GM18517 (cell line): ENCODE measurements around the gene CDK10.
"Not testable (repeated sequence)": the region's sequence is repeated elsewhere in the genome, so short reads cannot be mapped to it uniquely, and the experiment has no call there.

Experiments used
- ATAC-seq: cut with Tn5 transposase; IDR thresholded peaks from one replicate; pipeline ENCODE4 v1.9.1; 2021; ENCODE audit warnings: mild to moderate bottlenecking, moderate library complexity; ENCODE audit not compliant: unreplicated experiment

Gene CDK10, protein sequence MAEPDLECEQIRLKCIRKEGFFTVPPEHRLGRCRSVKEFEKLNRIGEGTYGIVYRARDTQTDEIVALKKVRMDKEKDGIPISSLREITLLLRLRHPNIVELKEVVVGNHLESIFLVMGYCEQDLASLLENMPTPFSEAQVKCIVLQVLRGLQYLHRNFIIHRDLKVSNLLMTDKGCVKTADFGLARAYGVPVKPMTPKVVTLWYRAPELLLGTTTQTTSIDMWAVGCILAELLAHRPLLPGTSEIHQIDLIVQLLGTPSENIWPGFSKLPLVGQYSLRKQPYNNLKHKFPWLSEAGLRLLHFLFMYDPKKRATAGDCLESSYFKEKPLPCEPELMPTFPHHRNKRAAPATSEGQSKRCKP

DNA sequence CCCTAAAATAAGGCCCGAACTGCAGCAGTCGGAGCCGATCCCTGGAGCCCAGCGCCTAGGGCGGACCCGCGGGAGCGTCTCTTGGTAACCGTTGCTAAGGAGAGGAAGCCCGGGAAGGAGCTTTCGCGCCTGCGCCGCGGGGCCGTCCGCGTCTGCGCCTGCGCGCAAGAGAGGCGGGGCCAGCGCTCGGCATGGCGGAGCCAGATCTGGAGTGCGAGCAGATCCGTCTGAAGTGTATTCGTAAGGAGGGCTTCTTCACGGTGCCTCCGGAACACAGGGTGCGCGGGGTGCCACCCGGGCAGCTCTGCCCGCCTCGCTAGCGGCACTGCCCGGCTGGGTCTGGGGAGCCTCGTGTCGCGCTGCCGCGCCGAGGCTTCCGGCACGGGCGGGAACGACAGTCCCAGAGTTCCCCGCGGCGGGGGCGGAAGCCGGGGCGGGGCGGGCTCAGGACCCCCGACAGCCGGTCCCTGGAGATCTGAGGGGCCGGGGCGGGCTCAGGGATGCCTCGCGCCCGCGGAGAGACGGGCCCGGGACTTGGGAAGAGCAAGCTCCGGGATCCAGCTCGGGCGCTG lies at the start of gene CDK10:
TSS of gene CDK10 (plus strand) at position 170 of the 572 bp plus-strand sequence. CDS start at position 192, 22 bp downstream.
- ATAC-seq = peak; percentile 76

DNA sequence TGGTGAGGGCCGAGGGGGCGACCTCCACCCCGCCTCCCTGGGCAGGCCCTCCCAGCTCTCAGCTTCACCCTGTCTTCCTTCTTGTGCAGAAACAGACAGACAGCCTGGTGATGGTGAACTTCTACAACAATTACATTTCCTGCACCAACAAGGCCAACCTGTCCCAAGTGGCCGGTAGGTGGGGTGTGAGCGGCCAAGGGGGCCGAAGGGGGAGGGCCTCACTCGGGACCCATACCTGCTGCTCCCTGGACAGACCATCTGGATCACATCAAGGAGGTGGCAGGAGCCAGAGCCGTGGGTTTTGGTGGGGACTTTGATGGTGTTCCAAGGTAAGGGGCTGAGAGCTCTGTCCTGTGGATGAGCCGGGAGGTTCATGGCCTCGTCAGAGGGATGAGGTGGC lies 49.1 kb upstream of the CDK10 start:
- no peak for ATAC-seq

DNA sequence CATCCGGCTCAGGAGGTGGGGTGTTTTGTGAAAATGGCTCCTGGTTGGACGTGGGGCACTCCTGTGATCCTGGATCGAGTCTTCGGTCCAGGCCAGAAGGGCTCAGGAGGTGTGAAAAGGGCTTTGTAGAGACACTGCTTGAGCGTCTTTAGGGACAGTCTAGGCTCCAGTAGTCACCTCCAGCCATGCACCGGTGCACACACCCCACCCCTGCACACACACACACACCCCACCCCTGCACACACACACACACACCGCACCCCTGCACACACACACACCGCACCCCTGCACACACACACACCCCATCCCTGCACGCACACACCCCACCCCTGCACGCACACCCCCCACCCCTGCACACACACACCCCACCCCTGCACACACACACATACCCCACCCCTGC lies 48.0 kb upstream of the CDK10 start:
- ATAC-seq = no peak

DNA sequence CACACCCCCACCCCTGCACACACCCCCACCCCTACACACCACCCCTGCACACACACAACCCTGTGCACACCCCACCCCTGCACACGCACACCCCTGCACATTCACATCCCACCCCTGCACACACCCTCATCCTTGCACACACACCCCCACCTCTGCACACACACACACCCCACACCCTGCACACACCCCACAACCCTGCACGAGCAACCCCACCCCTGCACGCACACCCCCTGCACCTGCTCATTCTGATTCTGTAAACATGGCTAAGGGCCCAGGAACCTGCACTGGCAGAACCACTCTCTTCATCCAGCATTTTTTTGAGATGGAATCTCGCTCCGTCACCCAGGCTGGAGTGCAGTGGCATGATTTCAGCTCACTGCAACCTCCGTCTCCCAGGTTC lies 47.1 kb upstream of the CDK10 start:
- ATAC-seq = no peak

DNA sequence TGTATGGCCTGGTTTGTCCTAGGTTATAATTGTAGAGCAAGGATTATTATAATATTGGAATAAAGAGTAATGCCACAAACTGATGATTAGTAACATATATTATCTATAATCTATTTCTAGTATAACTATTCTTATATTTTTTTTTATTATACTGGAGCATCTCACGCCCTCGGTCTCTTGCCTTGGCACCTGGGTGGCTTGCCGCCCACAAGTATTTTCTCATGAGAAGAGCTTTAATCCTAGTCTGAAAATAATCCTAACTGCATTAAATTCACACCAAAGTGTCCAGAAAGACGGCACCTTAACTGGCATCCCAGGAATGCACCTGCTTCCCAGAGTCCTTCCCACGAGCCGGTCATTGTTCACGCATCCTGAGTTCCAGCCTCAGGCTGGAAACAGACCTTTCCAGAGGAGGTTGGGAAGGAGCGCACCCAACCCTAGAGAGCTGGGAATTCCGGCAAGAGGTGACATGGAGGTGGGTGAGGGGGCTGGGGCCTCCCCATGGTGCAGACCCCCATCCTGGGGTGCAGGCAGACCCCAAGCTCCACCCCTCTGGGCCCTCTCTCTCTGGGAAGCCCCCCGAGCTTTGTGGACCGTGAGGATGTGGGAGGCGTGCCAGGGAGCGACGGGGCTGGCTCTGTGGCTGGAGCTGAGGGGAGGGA lies 44.9 kb upstream of the CDK10 start:
- no peak for ATAC-seq

DNA sequence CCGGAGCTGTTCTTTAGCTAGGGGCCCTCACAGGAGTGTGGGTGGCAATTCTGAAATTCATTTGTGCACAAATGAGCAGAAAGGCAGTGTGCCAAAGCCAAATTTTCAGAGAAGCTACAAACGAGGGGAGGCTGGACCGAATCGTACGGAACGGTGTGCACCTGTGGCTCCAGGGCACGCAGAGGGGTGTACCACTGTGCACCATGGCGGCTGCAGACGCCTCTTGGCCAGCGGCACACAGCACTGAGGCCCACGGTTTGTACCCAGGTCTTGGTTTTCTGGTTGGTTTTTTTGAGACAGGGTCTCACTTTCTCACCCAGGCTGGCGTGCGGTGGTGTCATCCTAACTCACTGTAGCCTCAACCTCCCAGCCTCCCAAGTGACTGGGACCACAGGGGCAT lies 43.9 kb upstream of the CDK10 start:
- no peak for ATAC-seq

DNA sequence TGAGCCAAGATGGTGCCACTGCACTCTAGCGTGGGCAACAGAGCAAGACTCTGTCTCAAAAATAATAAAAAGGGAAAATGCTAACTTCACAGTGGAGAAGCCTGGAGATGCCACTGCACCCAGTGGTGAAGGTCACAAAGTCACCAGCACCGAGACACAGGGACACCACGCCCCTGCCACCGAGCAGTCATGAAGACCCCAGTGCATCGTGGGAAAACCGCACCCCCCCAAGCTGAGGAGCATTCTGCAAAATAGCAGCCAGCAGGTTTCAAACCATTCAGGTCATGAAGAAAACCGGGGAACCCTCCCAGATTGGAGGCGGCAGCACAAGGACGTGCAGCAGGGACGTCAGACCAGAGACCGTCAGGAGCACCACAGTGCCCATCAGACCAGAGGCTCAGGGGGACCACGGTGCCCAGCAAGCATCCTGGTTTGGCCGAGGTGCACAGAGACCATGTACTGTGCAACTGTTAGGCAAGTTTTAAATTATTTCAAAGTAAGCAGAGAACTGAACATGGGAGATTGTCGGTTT lies 42.7 kb upstream of the CDK10 start:
- no peak for ATAC-seq

DNA sequence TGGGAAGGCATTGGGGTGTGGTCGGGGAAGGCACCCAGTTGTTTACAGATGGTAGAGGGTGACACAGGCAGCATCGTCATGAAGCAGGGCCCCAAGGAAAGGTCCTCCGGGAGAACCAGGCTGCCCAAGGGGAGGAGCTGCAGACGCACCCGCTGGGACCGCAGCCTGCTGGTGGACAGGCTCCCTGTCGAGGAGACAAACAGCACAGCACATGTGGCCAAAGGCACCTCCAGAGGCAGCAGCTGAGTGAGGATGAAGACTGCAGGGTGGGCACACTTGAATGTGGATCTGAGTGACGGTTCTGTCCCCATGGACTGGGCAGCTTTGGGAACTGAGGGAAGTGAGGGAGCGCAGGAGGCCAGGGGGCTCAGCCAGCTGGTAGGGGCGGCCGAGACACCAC lies 41.4 kb upstream of the CDK10 start:
- no peak for ATAC-seq

DNA sequence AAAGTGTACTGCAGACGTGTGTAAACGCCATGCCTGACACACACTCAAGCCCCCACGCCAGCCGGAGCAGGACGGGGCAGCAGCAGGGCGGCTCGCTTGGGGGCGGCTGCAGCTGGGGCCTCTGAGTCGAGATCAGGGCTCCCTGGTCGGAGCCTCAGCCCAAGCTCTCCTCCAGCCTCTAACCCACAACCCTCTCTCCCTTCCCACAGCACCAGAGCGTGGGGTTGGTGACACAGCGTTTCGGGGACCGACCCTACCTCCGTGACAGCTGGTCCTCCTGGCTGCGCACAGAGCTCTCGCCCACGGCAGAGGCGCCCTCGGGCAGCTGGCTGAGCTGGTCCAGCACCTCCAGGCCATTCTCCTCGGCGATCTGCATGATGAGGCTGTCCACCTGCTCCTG lies 40.2 kb upstream of the CDK10 start:
- no peak for ATAC-seq

DNA sequence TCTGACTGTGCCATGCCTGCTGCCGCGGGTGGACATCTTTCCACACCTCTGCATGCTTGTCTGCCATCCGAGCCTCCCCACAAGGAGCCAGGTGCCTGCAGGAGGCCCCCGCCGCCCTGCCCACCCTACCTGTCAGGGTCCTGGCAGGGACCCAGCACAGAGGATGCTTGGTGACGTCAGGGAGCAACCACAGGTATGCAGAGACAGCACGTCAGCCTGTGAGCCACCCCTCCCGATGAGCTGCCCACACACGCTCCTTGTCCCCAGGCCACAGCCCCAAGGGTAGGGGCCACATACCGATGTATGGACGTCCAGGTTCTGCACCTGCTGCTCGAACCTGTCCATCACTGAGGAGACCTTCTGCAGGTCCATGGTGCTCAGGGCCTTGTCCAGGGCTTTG lies 39.6 kb upstream of the CDK10 start:
- no peak for ATAC-seq

DNA sequence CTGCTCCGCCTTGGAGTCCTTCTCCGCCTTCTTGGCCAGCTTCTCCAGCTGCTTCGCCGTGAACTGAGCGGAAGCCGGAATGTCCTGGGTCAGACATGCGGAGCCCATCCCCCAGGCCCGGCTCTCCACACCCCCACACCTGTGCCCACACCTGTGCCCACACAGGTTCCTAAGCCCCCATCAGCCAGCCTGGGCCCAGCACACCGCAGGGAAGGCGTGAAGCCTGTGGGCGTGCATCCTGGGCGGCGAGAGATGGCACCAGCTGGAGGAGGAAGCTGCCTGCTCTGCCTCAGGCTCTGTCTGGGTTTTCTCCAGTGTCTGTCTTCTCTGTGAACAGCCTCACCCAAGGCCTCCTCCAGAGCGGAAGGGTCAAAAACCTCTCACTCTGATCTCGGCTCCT lies 34.9 kb upstream of the CDK10 start:
- ATAC-seq = no peak

DNA sequence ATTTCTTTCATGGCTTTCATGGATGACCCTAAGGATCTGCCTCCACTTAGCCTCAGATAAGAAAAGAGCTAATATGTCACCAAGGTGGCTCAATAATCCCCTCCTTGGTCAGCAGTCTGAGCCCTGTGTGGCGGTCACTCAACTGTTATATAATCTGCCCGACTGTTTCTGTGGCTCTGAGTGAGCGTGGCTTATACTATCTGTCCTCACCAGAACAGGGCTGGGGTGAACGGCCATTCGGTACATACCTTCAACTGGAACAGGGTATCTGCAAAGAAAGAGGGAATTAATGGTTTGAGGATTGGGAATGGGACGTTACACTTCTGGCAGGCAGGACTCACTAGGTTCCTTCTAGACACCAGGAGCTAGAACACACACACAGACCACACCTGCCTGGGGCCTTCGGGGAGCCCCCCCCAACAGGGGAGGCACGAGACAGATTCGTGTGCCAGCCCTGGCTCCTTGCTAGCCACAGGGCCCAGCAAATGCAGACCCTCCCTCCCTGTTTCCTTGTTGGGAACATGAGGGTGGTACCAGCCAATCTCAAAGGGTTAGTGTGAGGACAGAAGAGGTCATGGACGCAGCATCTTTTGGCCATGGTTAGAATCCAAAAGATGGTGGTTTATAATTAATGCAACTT lies 32.7 kb upstream of the CDK10 start:
- no peak for ATAC-seq

DNA sequence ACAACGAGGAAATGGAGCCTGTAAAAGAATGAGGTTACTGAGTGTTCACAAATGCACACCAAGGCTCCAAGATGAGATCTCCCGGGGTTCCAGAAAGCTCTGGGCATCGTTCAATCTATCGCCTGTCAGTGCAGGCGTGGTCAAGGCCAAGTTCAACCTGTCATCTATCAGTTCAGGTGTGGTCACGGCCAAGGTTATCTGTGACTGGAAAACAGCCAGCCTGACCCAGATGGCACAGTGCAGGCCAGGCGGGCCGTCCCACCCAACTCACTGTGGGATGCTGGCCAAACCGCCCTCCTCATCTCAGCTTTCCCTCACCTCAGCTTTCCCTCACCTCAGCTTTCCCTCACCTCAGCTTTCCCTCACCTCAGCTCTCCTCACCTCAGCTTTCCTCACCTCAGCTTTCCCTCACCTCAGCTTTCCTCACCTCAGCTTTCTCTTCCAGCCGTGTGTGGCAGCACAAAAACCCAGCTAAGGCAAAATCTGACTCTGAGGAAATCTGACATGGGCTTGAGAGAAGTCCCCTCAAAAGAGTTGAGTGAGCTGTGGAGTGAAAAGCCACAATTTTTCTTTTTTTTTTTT lies 31.3 kb upstream of the CDK10 start:
- ATAC-seq = no peak

DNA sequence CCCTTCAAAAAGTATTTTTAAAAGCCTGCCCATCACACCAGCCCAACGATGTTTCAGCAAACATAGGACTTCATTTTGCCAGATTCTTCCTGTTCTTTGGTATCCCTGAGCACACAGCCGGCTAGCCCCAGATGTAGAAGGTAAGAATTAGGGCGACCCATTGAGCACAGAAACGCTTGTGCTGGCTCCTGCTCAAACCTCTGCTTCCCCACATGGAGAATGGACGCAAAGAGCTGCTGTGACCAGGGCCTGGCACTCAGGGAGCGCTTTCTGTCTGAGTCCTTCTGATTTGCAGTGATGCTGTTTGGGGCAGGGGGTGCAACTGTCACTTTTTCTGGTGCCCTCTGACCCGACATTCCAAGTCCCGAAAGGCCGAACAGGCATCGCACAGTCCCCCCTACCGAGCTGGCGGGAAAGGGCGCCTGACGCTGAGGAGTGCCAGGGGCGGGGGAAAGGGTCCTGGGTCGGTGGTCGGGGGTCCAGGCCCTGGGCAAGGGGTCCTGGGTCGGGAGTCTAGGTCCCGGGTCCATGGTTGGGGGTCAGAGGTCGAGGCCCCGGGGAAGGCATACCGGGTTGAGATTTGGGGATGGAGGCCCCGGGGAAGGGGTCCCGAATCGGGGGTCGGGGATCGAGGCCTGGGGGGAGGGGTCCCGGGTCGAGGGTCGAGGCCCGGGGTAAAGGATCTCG lies 29.9 kb upstream of the CDK10 start:
- no peak for ATAC-seq

DNA sequence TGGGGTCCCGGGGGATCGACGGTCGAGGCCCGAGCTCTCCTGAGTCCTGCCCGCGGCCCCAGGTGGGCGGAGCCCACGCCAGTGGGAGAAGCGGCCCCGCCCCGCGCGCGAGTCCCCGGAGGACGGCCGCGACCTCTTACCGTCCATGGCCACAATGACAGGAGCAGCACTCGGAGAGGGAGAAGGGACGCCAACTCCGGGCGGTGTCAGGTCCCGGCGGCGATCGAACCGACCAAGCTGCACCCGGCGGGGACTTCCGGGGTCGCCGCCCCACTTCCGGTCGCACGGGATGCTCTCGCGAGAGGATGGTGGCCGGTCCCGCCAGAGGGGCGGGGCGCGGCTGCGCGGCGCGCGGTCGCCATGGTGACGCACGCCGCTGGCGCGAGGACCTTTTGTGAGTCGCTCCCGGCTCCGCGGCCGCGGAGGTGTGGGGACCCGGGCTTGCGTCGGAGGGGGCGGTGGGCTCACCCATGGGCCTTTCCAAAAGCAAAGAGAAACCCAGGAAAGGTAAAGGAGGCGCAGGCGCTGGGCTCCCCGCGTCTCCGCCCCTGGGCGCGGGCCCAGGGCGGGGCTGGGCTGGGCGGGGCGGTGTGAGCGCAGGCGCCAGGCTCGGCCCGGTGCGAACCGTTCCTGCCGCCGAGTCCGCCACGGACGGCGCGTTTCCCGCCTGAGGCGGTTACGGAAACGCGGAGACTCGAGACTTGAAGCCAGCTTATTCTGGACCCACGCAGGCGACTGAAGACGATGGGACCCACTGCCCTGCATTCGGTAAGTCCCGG lies 28.9 kb upstream of the CDK10 start, which contains the start of the genes CHMP1A and SPATA33:
TSS of gene CHMP1A (minus strand) at position 267 of the 779 bp plus-strand sequence. CDS start at position 147, 120 bp downstream.
TSS of gene SPATA33 (plus strand) at position 395 of the 779 bp plus-strand sequence. CDS start at position 471, 76 bp downstream.
- ATAC-seq = peak; percentile 90

DNA sequence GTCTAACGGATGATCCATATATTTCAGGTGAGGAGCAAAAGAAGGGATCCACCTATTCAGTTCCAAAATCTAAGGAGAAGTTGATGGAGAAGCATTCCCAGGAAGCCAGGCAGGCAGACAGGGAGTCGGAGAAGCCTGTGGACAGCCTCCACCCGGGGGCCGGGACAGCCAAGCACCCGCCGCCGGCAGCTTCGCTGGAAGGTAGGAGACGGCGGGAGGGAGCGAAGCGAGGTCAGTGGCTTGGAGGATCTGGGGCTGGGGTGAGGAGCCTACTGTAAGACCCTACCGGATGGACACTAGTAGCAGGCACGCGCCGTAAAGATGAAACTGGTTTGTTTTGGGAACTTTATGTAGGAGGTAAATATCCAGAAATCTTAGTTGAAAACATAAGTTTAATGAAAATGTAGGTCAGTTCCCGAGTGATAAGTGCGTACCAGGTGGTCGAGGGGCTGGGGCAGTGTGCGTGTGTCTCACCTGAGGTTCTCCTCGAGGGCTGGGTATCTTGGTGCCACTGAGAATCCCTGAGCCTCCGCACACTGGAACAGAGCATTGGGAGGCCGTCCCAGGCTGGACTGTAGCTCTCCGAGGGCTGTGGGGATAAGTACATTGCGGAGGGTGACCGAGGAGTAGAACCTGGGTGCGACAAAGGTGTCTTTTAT lies 28.1 kb upstream of the CDK10 start:
- ATAC-seq = no peak

DNA sequence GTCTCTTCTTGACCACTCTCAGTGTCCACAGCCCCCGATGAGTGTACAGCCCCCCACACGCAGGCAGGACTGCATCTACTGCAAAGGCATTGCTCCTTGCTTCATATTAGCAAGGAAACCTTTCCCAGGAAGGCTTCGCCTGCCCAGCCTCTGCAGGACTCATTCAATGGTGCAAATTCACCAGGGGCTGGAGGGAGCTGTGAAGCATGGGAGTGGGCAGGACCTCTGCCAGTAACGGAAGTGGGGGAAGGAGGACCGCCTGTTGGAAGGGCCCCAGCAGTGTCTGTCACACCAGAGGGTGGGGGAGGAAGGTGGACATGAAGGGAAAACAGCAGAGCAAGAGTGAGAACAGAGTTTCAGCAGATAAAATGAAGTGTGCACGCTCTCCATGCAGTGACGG lies 26.3 kb upstream of the CDK10 start:
- ATAC-seq = no peak

DNA sequence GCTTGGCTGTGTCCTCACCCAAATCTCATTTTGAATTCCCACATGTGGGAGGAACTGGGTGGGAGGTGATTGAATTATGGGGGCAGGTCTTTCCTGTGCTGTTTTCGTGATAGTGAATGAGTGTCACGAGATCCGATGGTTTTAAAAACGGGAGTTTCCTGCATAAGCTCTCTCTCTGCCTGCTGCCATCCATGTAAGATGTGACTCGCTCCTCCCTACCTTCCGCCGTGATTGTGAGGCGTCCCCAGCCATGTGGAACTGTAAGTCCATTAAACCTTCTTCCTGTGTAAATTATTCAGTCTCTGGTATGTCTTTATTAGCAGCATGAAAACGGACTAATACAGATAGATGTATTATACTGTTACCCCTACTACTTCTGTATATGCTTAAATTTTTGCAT lies 25.3 kb upstream of the CDK10 start:
- ATAC-seq = no peak

DNA sequence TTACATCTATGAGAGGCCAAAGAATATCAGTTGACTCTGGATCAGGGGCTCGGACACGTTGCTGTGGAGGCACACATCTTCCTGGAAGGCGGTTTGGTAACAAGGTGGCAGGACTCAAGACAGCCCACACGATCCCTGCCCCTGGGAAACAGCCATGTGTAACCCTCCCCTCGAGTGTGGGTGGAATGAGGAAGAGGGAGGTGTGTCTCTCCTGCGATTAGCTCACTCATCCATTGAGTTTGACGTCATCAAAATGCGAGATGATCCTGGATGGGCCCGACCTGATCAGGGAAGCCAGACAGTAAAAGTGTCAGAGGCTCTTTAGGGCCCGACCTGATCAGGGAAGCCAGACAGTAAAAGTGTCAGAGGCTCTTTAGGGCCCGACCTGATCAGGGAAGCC lies 22.3 kb upstream of the CDK10 start:
- ATAC-seq = not testable (repeated sequence)
